Stimulated activated memory B cell treated with anti-CD40 and anti-IgM and Interleukin-4, amounts not matched to agents 10 μg/mL and 1 μg/mL and 100 μg/mL, for 72 hours (primary cell): ENCODE data around the gene STKLD1.
"Not testable (repeated sequence)": the region's sequence is repeated elsewhere in the genome, so short reads cannot be mapped to it uniquely, and the experiment has no call there.

ENCODE experiments used
- ATAC-seq: fragments of 150-1000 bp; cut with Tn5 transposase; 2 replicates; pipeline ENCODE4 v1.10.0; 2021
- H3K27ac Mint-ChIP-seq: one replicate; pipeline ENCODE4 v1.8.0; 2022; ENCODE audit warnings: mild to moderate bottlenecking, mixed read lengths
- H3K27me3 Mint-ChIP-seq: one replicate; pipeline ENCODE4 v1.8.0; 2022; ENCODE audit warnings: mixed read lengths
- H3K36me3 Mint-ChIP-seq: one replicate; pipeline ENCODE4 v1.8.0; 2022; ENCODE audit warnings: mixed read lengths
- H3K4me1 Mint-ChIP-seq: one replicate; pipeline ENCODE4 v1.8.0; 2022; ENCODE audit warnings: mixed read lengths
- H3K4me3 Mint-ChIP-seq: one replicate; pipeline ENCODE4 v1.8.0; 2022; ENCODE audit warnings: mild to moderate bottlenecking, moderate library complexity, mixed read lengths
- H3K9me3 Mint-ChIP-seq: one replicate; pipeline ENCODE4 v1.8.0; 2022; ENCODE audit warnings: mixed read lengths

Gene STKLD1

DNA sequence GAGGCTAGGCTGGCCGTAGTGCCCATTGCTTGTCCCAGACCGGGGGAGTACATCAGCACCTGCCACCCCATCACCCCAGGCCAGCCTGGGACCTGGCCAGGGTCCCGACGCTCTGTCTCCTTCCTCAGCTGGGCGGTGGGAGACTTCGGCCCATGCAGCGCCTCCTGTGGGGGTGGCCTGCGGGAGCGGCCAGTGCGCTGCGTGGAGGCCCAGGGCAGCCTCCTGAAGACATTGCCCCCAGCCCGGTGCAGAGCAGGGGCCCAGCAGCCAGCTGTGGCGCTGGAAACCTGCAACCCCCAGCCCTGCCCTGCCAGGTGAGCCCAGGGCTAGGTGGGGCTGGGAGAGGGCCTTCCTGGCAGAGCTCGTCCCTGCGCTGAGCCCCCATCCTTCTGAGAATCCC lies 67.1 kb downstream of the STKLD1 start:
- Mint-ChIP-seq H3K36me3 (no peaks in the 10 kb centered on the region), H3K27me3 (no peaks in the 10 kb centered on the region)

GRCh38 chr9:133443982-133444381 lies 67.8 kb downstream of the STKLD1 start:
- Mint-ChIP-seq H3K36me3 (no peaks in the 10 kb centered on the region), H3K4me3 (no peak overlapping the region), H3K4me1 (peaks cover 32% of the 10 kb centered on the region), H3K27ac (no peak overlapping the region), H3K9me3 (no peaks in the 10 kb centered on the region), H3K27me3 (no peaks in the 10 kb centered on the region)
- no peak for ATAC-seq

More for the DNA sequence above, 67.1 kb downstream of the STKLD1 start:
- no peak overlapping the region for H3K27ac Mint-ChIP-seq
- no peak for ATAC-seq
- peaks cover 35% of the 10 kb centered on the region for H3K4me1 Mint-ChIP-seq
- no peak overlapping the region for H3K4me3 Mint-ChIP-seq
- H3K9me3 Mint-ChIP-seq = no peaks in the 10 kb centered on the region

DNA sequence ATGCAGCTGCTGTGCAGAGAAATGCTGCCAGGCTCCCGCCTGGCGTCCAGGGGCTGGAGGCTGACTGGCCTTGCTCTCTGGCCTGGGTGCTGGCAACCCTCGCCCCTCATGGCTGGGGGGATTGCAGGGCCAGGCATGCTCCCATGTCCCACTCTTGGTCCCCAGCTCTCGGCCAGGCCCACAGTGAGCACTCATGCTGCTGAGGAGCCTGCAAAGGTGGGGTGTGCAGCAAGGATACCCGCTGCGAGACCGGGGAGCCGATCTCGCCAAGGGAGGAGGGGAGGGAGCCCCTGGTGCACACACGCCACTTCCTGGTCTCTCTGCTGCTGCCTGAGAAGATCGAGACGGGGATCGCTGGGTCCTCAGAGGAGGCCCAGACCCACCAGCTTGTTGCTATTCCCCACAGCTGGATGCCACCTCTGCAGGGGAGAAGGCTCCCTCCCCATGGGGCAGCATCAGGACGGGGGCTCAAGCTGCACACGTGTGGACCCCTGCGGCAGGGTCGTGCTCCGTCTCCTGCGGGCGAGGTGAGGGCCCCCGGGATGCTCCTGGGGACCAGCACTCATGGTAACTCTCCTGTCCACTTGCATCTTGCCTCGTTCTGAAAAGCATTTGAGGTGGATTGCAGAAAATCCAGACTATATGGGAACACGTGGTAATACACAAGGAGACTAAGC lies 69.3 kb downstream of the STKLD1 start:
- Mint-ChIP-seq H3K4me1 (peaks cover 19% of the 10 kb centered on the region), H3K27me3 (no peaks in the 10 kb centered on the region), H3K4me3 (no peak overlapping the region), H3K36me3 (no peaks in the 10 kb centered on the region), H3K9me3 (no peaks in the 10 kb centered on the region), H3K27ac (no peak overlapping the region)
- no peak for ATAC-seq

- no peak for ATAC-seq
- Mint-ChIP-seq H3K9me3 (no peaks in the 10 kb centered on the region), H3K27ac (no peak overlapping the region), H3K4me3 (no peak overlapping the region), H3K36me3 (no peaks in the 10 kb centered on the region), H3K27me3 (no peaks in the 10 kb centered on the region), H3K4me1 (peaks cover 6% of the 10 kb centered on the region)
Measured at GRCh38 chr9:133448487-133448972, 72.4 kb downstream of the STKLD1 start.

- H3K27me3 Mint-ChIP-seq = peaks cover 9% of the 10 kb centered on the region
- no peak overlapping the region for H3K27ac Mint-ChIP-seq
- no peak overlapping the region for H3K4me3 Mint-ChIP-seq
- no peak for ATAC-seq
- H3K4me1 Mint-ChIP-seq = peaks cover 6% of the 10 kb centered on the region
- H3K9me3 Mint-ChIP-seq = no peaks in the 10 kb centered on the region
- no peaks in the 10 kb centered on the region for H3K36me3 Mint-ChIP-seq
Measured at GRCh38 chr9:133449760-133450159, 73.6 kb downstream of the STKLD1 start.

- H3K4me3 Mint-ChIP-seq, ATAC-seq, H3K36me3 Mint-ChIP-seq, H3K4me1 Mint-ChIP-seq, H3K9me3 Mint-ChIP-seq, H3K27ac Mint-ChIP-seq: not testable (repeated sequence)
- peaks cover 27% of the 10 kb centered on the region for H3K27me3 Mint-ChIP-seq
Measured at GRCh38 chr9:133451865-133452264, 75.7 kb downstream of the STKLD1 start.

GRCh38 chr9:133452562-133452961 lies 76.4 kb downstream of the STKLD1 start:
- Mint-ChIP-seq H3K9me3 (no peaks in the 10 kb centered on the region), H3K4me3 (no peak overlapping the region), H3K27me3 (peaks cover 27% of the 10 kb centered on the region), H3K27ac (no peak overlapping the region), H3K36me3 (no peaks in the 10 kb centered on the region), H3K4me1 (peaks cover 6% of the 10 kb centered on the region)
- no peak for ATAC-seq

- no peaks in the 10 kb centered on the region for H3K36me3 Mint-ChIP-seq
- H3K27me3 Mint-ChIP-seq = peaks cover 27% of the 10 kb centered on the region
- H3K4me1 Mint-ChIP-seq = peaks cover 6% of the 10 kb centered on the region
- H3K9me3 Mint-ChIP-seq = no peaks in the 10 kb centered on the region
- ATAC-seq = no peak
- no peak overlapping the region for H3K27ac Mint-ChIP-seq
- no peak overlapping the region for H3K4me3 Mint-ChIP-seq
Measured at GRCh38 chr9:133453651-133454050, 77.5 kb downstream of the STKLD1 start.

DNA sequence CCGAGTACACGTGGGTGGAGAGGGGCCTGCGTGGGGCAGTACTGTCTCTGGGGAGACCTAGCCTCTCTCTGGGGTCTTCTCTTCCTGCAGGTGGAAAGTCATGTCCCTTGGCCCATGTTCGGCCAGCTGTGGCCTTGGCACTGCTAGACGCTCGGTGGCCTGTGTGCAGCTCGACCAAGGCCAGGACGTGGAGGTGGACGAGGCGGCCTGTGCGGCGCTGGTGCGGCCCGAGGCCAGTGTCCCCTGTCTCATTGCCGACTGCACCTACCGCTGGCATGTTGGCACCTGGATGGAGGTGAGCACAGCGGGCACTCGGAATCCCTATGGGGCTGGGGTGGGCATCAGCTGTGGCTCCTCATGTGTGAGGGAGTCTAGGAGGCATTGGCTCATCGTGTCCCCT lies 78.2 kb downstream of the STKLD1 start:
- peaks cover 6% of the 10 kb centered on the region for H3K4me1 Mint-ChIP-seq
- no peak overlapping the region for H3K27ac Mint-ChIP-seq
- no peaks in the 10 kb centered on the region for H3K36me3 Mint-ChIP-seq
- no peak overlapping the region for H3K4me3 Mint-ChIP-seq
- no peaks in the 10 kb centered on the region for H3K9me3 Mint-ChIP-seq
- peaks cover 27% of the 10 kb centered on the region for H3K27me3 Mint-ChIP-seq
- no peak for ATAC-seq

- Mint-ChIP-seq H3K27me3 (peaks cover 27% of the 10 kb centered on the region), H3K4me1 (peaks cover 6% of the 10 kb centered on the region), H3K9me3 (no peaks in the 10 kb centered on the region), H3K4me3 (no peak overlapping the region), H3K27ac (no peak overlapping the region), H3K36me3 (no peaks in the 10 kb centered on the region)
- no peak for ATAC-seq
Measured at GRCh38 chr9:133454943-133455673, 78.9 kb downstream of the STKLD1 start.
